GM18498 (cell line): Measurements from ENCODE around the gene FGF1.
"Not testable (repeated sequence)": the region's sequence is repeated elsewhere in the genome, so short reads cannot be mapped to it uniquely, and the experiment has no call there.

Source experiments
- ATAC-seq: cut with Tn5 transposase; IDR thresholded peaks from one replicate; pipeline ENCODE4 v1.9.1; 2021; ENCODE audit warnings: mild to moderate bottlenecking, moderate library complexity; ENCODE audit not compliant: unreplicated experiment

The FGF1 gene

GRCh38 chr5:142671266-142671665, 14.6 kb downstream of the FGF1 start:
- no peak for ATAC-seq

GRCh38 chr5:142670804-142671203, 15.1 kb downstream of the FGF1 start:
- ATAC-seq: no peak

DNA sequence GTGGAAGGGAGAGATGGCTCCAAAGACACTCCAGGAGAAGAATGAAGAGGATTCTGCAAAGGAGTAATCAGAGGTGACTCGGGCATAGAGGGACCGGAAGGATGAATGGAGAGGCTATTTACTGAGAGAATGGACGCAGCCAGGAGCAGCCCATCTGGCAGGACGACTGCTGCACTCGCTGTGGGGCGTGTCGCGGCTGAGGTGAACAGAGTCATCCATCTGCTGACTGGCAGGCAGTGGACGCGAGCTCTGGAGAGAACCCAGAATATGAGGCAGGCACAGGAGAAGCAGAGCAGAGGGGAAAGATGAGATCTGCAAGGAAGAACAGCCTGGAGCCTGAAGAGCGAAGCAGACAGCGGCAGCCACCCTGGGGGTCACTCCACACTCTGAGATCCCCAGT, 16.4 kb downstream of the FGF1 start:
- no peak for ATAC-seq

- ATAC-seq: no peak
These were observed 17.6 kb downstream of the FGF1 start for GRCh38 chr5:142668336-142668735.

- ATAC-seq: no peak
These were observed 18.1 kb downstream of the FGF1 start for GRCh38 chr5:142667831-142668230.

DNA sequence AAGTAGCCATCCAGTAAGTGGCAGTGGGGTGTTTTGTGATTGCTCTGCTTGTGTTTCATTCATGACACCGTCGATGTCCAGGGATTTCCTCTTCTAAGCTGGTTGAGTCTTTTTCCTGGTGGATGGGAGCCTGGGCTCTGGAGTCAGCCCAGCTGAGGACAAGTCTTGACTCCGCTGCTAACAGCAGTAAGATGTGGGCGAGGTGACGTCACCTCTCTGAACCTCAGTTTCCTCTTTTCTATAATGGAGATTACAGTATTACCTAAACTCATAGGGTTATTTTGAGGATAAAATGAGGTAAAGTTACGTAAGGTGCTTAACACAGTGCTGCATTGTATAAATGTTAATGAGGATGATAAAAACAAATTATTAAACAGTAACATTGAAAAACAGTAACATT, 21.3 kb downstream of the FGF1 start:
- ATAC-seq: no peak

GRCh38 chr5:142664067-142664466, 21.8 kb downstream of the FGF1 start:
- no peak for ATAC-seq

DNA sequence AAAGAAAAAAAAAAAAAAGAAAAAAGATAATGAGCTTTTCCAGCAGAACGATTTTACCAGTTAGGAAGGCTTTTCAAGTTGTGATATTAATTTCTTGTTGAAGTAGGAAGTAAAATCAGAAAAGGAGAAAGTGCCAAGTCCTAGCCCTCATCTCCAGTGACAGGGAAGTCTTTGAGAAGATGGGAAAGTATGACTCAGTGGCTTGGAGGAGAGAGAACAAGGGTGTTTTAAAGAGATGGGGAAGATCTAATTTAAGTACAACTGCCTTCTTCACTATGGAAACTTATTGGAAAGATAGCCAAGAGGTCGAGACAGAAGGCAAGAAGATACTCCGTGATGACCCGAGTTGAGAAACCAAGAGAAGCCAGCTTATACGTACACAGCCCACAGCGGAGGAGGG, 22.6 kb downstream of the FGF1 start:
- no peak for ATAC-seq

- no peak for ATAC-seq
These were observed 23.9 kb downstream of the FGF1 start for GRCh38 chr5:142661957-142662356.

DNA sequence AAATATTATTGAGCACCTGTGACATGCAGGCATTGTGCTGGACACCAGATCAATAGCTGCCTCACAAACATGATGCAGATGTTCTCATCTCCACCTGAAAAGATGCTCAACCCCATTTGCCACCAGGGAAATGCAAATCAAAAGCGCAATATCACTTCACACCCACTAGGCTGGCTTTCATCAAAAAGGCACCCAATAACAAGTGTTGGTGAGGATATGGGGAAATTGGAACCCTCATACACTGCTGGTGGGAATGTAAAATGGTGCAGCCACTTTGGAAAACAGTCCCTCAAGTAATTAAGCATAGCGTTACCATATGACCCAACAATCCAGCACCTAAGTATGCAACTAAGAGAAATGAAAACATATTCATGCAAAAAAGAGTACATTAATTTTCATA, 24.7 kb downstream of the FGF1 start:
- no peak for ATAC-seq

- no peak for ATAC-seq
These were observed 25.2 kb downstream of the FGF1 start for GRCh38 chr5:142660731-142661130.

GRCh38 chr5:142660196-142660595, 25.7 kb downstream of the FGF1 start:
- no peak for ATAC-seq

- ATAC-seq: no peak
These were observed 26.5 kb downstream of the FGF1 start for GRCh38 chr5:142659405-142659804.

DNA sequence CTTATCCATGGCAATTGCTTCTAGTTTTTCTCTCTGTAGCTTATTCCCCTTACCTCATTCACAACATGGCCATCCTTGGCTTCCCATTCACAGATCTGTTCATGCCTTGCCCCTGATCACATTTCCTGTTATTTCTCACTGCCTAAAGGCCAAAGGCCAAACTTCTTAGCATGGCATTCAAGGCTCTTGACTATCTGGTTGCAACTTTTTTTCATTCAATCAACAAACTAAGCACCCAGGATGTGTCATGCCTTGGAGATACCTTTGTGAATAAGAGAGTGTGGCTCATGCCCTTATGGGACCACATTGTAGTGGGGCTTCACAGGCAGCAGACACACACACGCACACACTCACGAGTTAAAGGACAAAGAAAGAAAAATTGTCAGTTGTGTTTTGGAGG, 27.6 kb downstream of the FGF1 start:
- ATAC-seq: no peak

- no peak for ATAC-seq
These were observed 28.4 kb downstream of the FGF1 start for GRCh38 chr5:142657446-142657845.

GRCh38 chr5:142655339-142656267, 30.3 kb downstream of the FGF1 start:
- peak; percentile 81 for ATAC-seq

DNA sequence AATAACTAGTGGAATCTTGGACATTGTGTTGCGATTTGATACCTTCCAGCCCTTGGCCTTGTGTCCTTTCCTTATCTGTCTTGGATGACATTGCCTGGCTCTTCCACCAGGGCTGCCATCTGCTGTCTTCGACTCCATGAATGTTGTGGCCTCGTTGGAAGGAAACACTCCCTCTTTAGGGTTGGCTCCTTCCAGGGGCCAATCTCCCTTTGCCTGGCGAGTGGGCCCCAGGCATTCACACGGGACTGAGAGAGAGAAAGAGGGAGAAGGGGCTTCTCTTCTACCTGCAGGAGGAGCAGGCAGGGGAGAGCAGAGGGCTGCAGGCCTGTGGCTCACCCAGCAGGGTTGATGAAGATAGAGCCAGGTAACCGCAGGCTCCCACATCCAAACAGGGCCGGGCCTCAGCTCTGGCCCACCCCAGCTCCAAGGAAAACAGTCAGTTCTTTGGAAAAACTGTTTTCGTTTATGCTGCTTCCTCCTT, 31.3 kb downstream of the FGF1 start:
- no peak for ATAC-seq

DNA sequence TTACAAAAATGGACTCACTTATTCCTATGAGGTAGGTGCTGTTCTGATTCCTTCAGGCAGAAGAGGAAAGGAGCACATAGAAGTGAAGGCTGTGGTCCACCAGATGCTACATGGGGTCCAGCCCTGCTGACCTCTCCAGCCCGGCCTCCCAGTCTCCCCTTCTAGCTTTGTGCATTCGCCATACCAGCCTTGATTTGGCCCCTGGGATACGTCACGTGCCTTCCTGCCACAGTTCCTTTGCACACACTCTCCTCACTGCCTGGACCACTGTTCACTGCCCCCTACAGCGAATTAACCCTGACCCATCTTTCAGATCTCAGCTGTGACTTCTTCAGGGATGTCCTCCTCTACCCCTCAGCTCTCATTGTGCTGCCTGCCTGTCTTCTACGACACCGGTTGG, 32.6 kb downstream of the FGF1 start:
- no peak for ATAC-seq

DNA sequence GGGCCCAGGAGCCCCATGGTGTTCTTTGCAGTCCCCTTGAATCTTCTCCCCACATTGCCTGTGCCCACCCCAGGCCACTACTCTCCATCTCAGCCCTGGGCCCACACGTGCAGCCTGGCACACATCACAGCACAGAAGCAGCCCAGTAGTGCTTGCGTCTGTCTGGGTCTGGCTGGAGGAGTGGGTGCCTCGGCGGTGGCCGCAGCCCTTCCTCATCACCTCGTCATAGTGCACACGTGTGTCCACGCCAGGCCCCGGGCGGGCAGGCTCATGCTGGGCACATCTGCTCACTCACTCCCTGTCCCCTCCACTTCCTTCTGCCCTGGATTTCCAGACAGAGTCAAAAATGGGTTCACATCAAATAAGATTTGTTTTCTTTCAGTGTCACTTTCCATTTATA, 33.3 kb downstream of the FGF1 start:
- ATAC-seq: no peak

DNA sequence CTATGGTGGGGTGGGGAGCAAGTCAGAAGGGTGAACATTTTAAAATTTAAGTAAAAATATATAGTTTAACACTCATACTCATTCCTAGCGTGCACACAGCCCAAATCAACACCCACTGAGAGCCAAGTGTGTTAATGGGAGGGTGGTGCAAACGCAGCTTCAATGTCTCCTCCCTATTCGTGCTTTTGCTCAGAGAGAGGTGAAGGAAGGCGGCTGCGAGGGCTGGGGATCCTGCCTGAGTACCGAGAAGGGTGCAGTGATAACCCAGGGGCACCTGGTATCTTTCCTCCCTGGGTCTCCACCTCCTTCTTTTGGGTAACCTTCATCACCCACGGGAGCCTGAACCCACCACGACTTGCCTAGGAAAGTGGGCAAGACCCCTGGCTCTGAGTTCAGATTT, 35.0 kb downstream of the FGF1 start:
- ATAC-seq: no peak

DNA sequence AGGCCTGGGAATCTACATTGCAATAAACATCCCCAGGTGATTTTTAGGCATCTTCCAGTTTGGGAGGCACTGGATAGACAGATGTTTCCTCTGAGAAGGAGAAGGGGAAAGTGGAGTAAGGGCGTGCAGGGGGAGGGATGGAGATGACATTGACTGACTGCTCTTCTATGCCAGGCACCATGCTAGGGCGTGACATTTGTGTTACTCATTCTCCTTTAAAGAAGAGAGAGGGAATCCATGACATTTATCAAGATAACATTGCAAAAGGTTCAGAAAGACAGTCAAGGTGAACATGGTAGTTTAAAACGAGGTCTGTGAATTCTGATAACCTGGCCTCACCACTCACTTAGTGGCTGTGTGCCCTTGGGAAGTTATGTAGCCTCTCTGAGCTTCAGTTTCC, 35.8 kb downstream of the FGF1 start:
- no peak for ATAC-seq

DNA sequence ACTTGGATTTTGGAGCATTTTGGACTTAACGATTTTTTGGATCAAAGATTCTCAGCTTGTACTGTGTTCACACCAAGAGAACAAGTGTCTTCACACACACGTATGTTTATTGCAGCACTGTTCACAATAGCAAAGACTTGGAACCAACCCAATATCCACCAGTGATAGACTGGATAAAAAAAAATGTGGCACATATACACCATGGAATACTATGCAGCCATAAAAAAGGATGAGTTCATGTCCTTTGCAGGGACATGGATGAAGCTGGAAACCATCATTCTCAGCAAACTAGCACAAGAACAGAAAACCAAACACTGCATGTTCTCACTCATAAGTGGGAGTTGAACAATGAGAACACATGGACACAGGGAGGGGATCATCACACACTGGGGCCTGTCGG, 37.8 kb downstream of the FGF1 start:
- not testable (repeated sequence) for ATAC-seq

DNA sequence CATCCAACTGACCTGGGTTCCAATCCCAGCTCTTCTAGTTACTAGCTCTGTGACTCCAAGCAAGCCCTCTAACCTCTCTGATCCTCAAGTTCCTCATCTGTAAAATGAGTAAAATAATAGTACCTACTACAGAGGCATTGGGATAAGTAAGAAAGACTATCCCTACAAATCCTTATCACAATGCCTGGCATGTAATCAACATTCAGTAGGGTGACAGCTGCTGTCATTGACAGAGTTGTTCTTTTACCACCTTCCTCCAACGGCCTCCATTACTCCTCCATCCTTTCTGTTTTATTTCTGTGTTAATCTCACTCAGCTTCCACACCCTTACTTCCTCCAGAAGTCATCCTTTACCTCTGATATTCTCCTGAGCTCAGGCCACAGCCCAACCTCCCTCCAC, 40.4 kb downstream of the FGF1 start:
- no peak for ATAC-seq
